Uterus (tissue), 4 donors: ENCODE measurements around the gene TCP11L1. TPM values are rescaled to one million over a fixed set of nuclear protein-coding genes. Genes with fewer than 3 reads are reported as not detected.

ENCODE experiments used
- DNase-seq, 2 donors: peaks; one replicate each; pipeline ENCODE4 v3.0.0-alpha.2; 2019 to 2020
- H3K27ac ChIP-seq, 2 donors: fragments of 200-600 bp; sonication (generic); 1 replicate in 1 of 2; 2 replicates in 1 of 2; pipeline ENCODE4 v1.5.1; 2016 to 2018
- H3K27me3 ChIP-seq, 2 donors: fragments of 200-600 bp; sonication (generic); one replicate each; pipeline ENCODE4 v1.5.1; 2018 to 2019; ENCODE audit warnings: control low read depth in 1 of 2
- H3K36me3 ChIP-seq, 2 donors: fragments of 200-600 bp; sonication (generic); one replicate each; pipeline ENCODE4 v1.5.1; 2019; ENCODE audit warnings: control low read depth in 1 of 2
- H3K4me1 ChIP-seq, 2 donors: fragments of 200-600 bp; sonication (generic); one replicate each; pipeline ENCODE4 v1.5.1; 2018 to 2019; ENCODE audit warnings: control low read depth in 1 of 2
- H3K4me3 ChIP-seq, 2 donors: fragments of 200-600 bp; sonication (generic); 1 replicate in 1 of 2; 2 replicates in 1 of 2; pipeline ENCODE4 v1.5.1; 2018 to 2019; ENCODE audit warnings: mild to moderate bottlenecking in 1 of 2
- H3K9me3 ChIP-seq, 2 donors: fragments of 200-600 bp; sonication (generic); one replicate each; pipeline ENCODE4 v1.5.1; 2019; ENCODE audit warnings: control low read depth in 1 of 2
- POLR2A ChIP-seq, 2 donors: fragments of 450-650 bp; IDR thresholded peaks; one replicate each; pipeline ENCODE4 v1.6.1; 2016; ENCODE audit warnings: antibody characterized with exemption in 2 of 2, mild to moderate bottlenecking in 1 of 2, moderate library complexity in 1 of 2
- intact Hi-C: fragments of 100-400 bp; cut with DNase I; formaldehyde crosslinking; loops from one replicate; pipeline ENCODE4 v1.15.1; 2023; ENCODE audit warnings: low total_unique reads
- total RNA-seq, 4 donors: library from RNA; depleted of rRNA in 3 of 4; stranded (reverse); fragments of >200 nt in 3 of 4; gene quantifications; one replicate each; pipeline versions ENCODE4 v1.1.0 to v1.2.4, GENCODE V29; 2014 to 2023
- TF ChIP-seq, protein P1 (sequence below), 4 experiments: fragments of 200-600 bp in 2 of 4; fragments of 450-650 bp in 2 of 4; sonication (generic) in 2 of 4; IDR thresholded peaks; one replicate each; pipeline ENCODE4 v1.5.1; 2016 to 2019; ENCODE audit warnings: antibody characterized with exemption in 4 of 4, mild to moderate bottlenecking in 2 of 4, moderate library complexity in 1 of 4
- donor health status: DM: yes; HTN: yes; CAD: no.

The TCP11L1 gene
- total RNA-seq, 4 donors from 2014 or later = 4.6 to 26.8 (median 23.3) TPM

DNA sequence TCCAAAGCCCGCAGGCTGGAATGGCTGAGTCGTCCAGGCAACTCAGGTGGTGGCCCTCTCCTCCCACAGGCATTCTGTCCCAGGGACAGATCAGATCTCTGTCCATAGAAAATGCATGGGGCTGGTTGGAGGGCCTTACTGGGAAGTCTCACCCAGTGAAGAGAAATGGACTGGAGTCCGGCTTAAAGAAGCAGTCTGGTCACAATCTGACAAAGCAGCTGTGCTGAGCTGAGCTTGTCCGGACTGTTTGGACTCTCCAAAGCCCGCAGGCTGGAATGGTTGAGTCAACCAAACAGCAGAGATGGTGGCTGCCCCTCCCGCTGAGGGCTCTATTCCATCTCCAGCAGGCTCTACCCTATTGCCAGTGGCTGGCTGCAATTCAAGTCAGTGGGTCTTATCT is 38.1 kb upstream of the TCP11L1 start:
- Histone ChIP-seq H3K27me3 (no peaks in the 10 kb centered on the region), H3K36me3 (no peaks in the 10 kb centered on the region), H3K4me1 (no peaks in the 10 kb centered on the region), H3K27ac (no peak overlapping the region), H3K4me3 (no peak overlapping the region), H3K9me3 (no peaks in the 10 kb centered on the region)
- intact Hi-C loops = no loop called here
- DNase-seq = no peak
- no peak for TF ChIP-seq POLR2A (IDR thresholded peaks at IDR 0.05)
- TF ChIP-seq, protein P1, sequence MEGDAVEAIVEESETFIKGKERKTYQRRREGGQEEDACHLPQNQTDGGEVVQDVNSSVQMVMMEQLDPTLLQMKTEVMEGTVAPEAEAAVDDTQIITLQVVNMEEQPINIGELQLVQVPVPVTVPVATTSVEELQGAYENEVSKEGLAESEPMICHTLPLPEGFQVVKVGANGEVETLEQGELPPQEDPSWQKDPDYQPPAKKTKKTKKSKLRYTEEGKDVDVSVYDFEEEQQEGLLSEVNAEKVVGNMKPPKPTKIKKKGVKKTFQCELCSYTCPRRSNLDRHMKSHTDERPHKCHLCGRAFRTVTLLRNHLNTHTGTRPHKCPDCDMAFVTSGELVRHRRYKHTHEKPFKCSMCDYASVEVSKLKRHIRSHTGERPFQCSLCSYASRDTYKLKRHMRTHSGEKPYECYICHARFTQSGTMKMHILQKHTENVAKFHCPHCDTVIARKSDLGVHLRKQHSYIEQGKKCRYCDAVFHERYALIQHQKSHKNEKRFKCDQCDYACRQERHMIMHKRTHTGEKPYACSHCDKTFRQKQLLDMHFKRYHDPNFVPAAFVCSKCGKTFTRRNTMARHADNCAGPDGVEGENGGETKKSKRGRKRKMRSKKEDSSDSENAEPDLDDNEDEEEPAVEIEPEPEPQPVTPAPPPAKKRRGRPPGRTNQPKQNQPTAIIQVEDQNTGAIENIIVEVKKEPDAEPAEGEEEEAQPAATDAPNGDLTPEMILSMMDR (IDR thresholded peaks at IDR 0.05) = no peak

DNA sequence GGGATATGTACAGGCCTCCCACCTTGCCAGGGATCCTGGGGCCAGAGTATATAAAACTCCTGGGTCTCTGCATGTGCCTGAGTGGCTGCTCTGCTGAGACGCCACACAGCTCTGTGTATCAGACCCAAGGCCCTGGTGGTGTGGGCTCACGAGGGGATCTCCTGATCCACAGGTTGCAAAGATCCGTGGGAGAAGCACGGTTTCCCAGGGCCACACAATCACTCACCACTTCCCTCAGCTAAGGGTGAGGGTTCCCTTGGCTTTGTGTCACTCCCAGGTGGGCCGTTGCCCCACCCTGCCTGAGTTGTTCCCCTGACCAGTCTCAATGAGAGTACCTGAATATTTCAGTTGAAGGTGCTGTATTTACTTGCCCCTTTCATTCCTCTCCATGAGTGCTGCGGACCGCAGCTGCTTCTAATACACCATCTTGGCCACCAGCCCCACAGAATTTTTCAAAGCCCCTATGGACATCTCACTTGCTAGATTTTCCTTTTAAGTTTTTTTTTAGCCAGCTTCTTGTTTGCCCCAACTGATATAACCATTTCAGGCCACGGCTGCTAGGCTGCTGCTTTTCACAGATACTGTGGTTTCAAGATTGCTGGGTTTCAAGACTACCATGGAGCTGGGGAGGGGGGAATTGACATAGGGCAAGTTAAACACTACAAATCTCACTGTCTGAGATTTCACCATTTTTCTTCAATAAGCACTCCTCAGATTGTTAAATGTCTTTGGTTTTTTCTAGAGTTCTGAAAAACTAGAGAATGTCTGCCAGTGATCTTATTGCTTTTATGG is 37.4 kb upstream of the TCP11L1 start:
- Histone ChIP-seq H3K36me3 (no peaks in the 10 kb centered on the region), H3K9me3 (no peaks in the 10 kb centered on the region), H3K27me3 (no peaks in the 10 kb centered on the region), H3K4me3 (no peak overlapping the region), H3K27ac (no peak overlapping the region), H3K4me1 (no peaks in the 10 kb centered on the region)
- TF ChIP-seq, protein P1 (IDR thresholded peaks at IDR 0.05) = no peak
- no peak for TF ChIP-seq POLR2A (IDR thresholded peaks at IDR 0.05)
- intact Hi-C loops = no loop called here
- DNase-seq = no peak

DNA sequence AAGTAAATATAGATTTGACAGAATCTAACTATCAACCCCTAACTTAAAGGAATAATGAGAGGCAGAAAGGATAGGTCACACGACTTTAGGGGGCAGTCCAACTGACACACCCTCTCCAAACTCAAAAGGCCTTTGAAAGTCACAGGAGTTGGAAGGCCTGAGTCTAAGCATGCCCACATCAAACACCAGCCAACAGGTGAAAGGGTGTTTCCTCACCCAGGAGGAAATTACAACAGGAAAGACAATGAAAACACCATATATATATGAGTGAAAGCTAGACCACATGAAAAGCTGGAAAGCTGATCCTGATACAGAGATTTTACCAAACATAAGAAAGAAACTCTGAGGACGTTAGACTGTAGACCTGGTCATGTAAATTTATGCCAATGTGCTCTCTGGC is 34.2 kb upstream of the TCP11L1 start:
- Histone ChIP-seq H3K27ac (no peak overlapping the region), H3K4me3 (no peak overlapping the region), H3K4me1 (no peaks in the 10 kb centered on the region), H3K36me3 (no peaks in the 10 kb centered on the region), H3K9me3 (no peaks in the 10 kb centered on the region), H3K27me3 (no peaks in the 10 kb centered on the region)
- DNase-seq = no peak
- intact Hi-C loops = no loop called here
- TF ChIP-seq, protein P1 (IDR thresholded peaks at IDR 0.05) = no peak
- TF ChIP-seq POLR2A (IDR thresholded peaks at IDR 0.05) = no peak

DNA sequence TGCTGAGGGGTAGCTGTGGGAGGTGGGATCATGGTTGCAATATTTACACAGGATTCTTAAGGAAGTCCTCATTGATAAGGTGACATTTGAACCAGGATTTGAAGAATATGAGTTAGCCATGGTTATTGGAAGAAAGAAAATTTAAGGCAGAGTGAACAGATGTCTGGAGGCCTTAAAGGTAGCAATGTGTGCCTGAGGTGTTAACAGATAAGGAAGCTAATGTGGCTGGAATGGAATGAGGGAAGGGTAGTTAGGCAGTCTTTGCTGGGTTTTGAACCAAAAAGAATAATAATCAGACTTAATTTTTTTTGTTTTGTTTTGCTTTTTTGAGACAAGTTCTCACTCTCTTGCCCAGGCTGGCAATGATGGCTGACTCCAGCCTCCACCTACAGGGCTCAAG is 33.4 kb upstream of the TCP11L1 start:
- intact Hi-C loops = no loop called here

DNA sequence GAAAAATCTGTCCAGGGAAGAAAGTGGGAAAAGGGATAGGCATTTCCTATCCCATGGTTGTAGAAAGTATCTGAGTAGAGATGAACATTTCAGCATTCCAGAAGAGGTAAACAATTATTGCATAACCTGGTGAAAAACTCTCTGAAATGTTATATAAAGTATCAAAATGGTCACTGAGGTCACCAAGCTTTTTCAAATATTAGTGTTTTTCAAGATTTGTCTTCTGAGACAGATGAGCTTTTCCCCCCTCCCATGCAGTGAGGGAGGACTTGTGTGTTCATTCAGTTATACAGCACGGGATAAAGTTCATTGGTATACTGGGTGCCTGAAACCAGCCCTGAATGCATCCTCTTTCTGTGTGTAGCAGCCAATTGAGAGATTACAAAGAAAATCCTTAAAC is 25.6 kb upstream of the TCP11L1 start:
- Histone ChIP-seq H3K9me3 (no peaks in the 10 kb centered on the region), H3K4me3 (no peak overlapping the region), H3K27ac (no peak overlapping the region), H3K27me3 (no peaks in the 10 kb centered on the region), H3K36me3 (no peaks in the 10 kb centered on the region), H3K4me1 (no peaks in the 10 kb centered on the region)
- DNase-seq = no peak
- intact Hi-C loops = no loop called here
- TF ChIP-seq POLR2A (IDR thresholded peaks at IDR 0.05) = no peak
- TF ChIP-seq, protein P1 (IDR thresholded peaks at IDR 0.05) = no peak

More for the DNA sequence above, 33.4 kb upstream of the TCP11L1 start:
- Histone ChIP-seq H3K4me3 (no peak overlapping the region), H3K27me3 (no peaks in the 10 kb centered on the region), H3K27ac (no peak overlapping the region), H3K4me1 (no peaks in the 10 kb centered on the region), H3K9me3 (no peaks in the 10 kb centered on the region), H3K36me3 (no peaks in the 10 kb centered on the region)
- DNase-seq = no peak
- TF ChIP-seq POLR2A (IDR thresholded peaks at IDR 0.05) = no peak
- TF ChIP-seq, protein P1 (IDR thresholded peaks at IDR 0.05) = no peak
